T-helper 2 cell (primary cell): ENCODE data around the gene PPP2R5D.

Experiments
- DNase-seq, 5 experiments: peaks; one replicate each; pipeline versions ENCODE4 v3.0.0 to v3.0.0-alpha.2; 2012 to 2022

PPP2R5D gene

DNA sequence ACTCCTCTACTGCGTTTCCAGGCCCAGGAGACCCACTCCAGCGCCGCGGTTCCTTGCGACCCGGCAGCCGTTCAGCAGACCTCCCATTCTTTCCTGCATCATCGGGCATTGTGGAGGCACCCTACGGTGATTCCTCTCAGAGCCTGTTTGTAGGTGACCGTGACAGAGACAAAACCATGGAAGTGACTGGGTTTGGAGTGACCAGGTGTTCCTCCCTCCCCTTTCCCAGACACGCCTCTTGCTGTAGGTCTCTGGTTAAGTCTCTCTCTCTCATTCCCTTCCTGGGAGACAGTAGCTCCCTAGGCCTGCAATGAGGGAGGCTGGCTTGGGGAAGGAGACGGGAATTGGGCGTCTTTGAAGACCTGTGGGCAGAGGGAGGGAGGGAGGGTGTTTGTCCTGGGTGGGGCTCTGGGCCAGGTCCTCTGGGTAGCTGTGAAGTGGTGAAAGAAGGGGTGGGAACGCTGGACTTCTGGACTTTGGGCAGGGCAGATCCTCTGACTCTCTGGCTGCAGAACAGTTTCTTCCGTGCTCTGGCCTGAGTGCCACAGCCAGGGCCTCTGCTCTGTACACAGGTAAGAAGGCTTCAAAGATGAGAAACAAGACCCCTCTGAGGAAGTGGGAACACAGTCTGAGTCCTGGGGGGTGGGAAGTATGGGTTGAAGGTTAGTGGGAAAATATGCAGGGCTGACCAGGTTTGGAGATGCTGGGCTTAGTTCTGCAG, 75.8 kb downstream of the PPP2R5D start:
- DNase-seq = no peak

DNA sequence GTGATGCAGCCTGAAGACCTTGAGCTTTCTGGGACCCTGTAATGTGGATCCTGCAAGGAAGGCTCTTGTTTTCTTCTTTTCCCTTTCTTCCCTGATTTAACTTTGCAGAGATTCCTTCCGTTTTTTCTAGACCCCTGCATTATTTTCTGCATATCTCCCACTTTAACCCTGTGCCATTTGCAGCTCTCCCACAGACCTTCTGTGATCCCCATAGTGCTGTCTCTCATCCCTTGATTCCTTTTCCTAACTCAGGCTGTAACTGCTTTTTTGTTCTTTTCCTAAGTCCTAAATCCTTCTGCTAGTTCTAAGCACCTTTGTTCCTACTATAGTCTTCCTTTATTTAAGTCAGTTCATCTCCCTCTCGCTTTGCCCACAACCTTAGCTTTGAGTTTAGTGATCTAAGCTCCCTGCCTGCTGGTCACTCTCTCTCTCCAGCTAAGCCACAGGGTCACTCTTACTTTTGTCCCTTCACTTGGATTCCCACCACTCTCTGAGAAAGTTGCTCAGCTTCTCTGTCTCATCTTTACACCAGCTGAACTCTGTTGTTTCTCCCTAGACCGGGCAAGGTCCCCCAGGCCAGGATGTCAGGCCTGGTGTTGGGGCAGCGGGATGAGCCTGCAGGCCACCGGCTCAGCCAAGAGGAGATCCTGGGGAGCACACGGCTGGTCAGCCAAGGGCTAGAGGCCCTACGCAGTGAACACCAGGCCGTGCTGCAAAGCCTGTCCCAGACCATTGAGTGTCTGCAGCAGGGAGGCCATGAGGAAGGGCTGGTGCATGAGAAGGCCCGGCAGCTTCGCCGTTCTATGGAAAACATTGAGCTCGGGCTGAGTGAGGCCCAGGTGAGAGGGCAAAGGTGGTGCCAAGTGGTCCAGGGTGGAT, 76.6 kb downstream of the PPP2R5D start:
- DNase-seq = no peak

DNA sequence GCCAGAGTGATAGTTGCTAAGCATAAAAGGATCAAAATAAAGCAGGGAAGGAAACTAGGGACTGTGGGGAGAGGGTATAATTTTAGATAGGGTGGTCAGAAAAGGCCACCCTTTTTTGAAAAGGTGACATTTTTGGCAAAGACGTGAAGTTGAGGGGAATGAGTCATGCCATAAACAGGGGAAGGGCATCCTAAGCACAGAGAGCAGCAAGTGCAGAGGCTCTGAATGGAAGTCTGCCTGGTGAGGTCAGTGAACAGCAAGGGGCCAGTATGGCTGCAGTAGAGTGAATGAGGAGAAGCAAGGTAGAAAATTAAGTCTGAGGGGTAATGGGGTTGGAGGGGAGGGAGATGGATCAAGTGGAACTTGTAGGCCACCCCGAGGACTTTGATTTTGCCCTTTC, 77.5 kb downstream of the PPP2R5D start:
- DNase-seq = no peak
